Measurements from ENCODE around the gene STX12. TPM values are rescaled to one million over a fixed set of nuclear protein-coding genes. Genes with fewer than 3 reads are reported as not detected.
"Not testable (repeated sequence)": the region's sequence is repeated elsewhere in the genome, so short reads cannot be mapped to it uniquely, and the experiment has no call there.

The STX12 gene
- total RNA-seq, 1 donor from 2014 or later, result 42.1 TPM

GRCh38 chr1:27829339-27829960 lies 56.4 kb downstream of the STX12 start:
- DNase-seq (ENCODE audit: low read depth), result not testable (repeated sequence)

- peak; percentile 98 for DNase-seq (ENCODE audit: low read depth)
Measured at GRCh38 chr1:27830621-27831440, 57.8 kb downstream of the STX12 start, which contains the start of gene PPP1R8. TSS of gene PPP1R8 (plus strand) at chr1:27830782. CDS start at chr1:27830836, 54 bp downstream.

- no peak for DNase-seq (ENCODE audit: low read depth)
Measured at GRCh38 chr1:27831568-27832410, 58.8 kb downstream of the STX12 start.

- no peak for DNase-seq (ENCODE audit: low read depth)
Measured at GRCh38 chr1:27832762-27833161, 59.7 kb downstream of the STX12 start.

- no peak for DNase-seq (ENCODE audit: low read depth)
Measured at GRCh38 chr1:27833470-27833869, 60.5 kb downstream of the STX12 start.

GRCh38 chr1:27835046-27835445 lies 62.0 kb downstream of the STX12 start:
- no peak for DNase-seq (ENCODE audit: low read depth)

- no peak for DNase-seq (ENCODE audit: low read depth)
Measured at GRCh38 chr1:27835501-27835900, 62.5 kb downstream of the STX12 start.

GRCh38 chr1:27849951-27850350 lies 76.9 kb downstream of the STX12 start:
- no peak for DNase-seq (ENCODE audit: low read depth)

- DNase-seq (ENCODE audit: low read depth), result no peak
Measured at GRCh38 chr1:27855085-27855484, 82.1 kb downstream of the STX12 start.

- peak; percentile 77 for DNase-seq (ENCODE audit: low read depth)
Measured at GRCh38 chr1:27856561-27857343, 83.7 kb downstream of the STX12 start.

GRCh38 chr1:27857552-27857951 lies 84.5 kb downstream of the STX12 start:
- not testable (repeated sequence) for DNase-seq (ENCODE audit: low read depth)

GRCh38 chr1:27858072-27858948 lies 85.3 kb downstream of the STX12 start:
- peak; percentile 89 for DNase-seq (ENCODE audit: low read depth)

GRCh38 chr1:27858949-27859576 lies 86.0 kb downstream of the STX12 start:
- no peak for DNase-seq (ENCODE audit: low read depth)

GRCh38 chr1:27861436-27861835 lies 88.4 kb downstream of the STX12 start:
- no peak for DNase-seq (ENCODE audit: low read depth)

- no peak for DNase-seq (ENCODE audit: low read depth)
Measured at GRCh38 chr1:27862004-27862403, 89.0 kb downstream of the STX12 start.

- peak; percentile 90 for DNase-seq (ENCODE audit: low read depth)
Measured at GRCh38 chr1:27862671-27863537, 89.9 kb downstream of the STX12 start.

- no peak for DNase-seq (ENCODE audit: low read depth)
Measured at GRCh38 chr1:27863538-27863915, 90.5 kb downstream of the STX12 start.

- no peak for DNase-seq (ENCODE audit: low read depth)
Measured at GRCh38 chr1:27864264-27864895, 91.4 kb downstream of the STX12 start.
